HG02970 (cell line): ENCODE results near the gene XPNPEP2.

ENCODE experiments used
- ATAC-seq: cut with Tn5 transposase; IDR thresholded peaks from one replicate; pipeline ENCODE4 v1.9.1; 2021; ENCODE audit warnings: mild to moderate bottlenecking, moderate library complexity, moderate number of reproducible peaks; ENCODE audit not compliant: unreplicated experiment, low FRiP score

XPNPEP2 gene

GRCh38 chrX:129738466-129739308, at the start of gene XPNPEP2:
TSS of gene XPNPEP2 (plus strand) at chrX:129738979. CDS start at chrX:129739214, 235 bp downstream.
- ATAC-seq: no peak

- ATAC-seq: no peak
Observed at GRCh38 chrX:129689796-129690195, 49.0 kb upstream of the XPNPEP2 start.

GRCh38 chrX:129690435-129690834, 48.3 kb upstream of the XPNPEP2 start:
- no peak for ATAC-seq

- ATAC-seq: no peak
Observed at GRCh38 chrX:129693354-129693753, 45.4 kb upstream of the XPNPEP2 start.

- no peak for ATAC-seq
Observed at GRCh38 chrX:129694805-129695204, 44.0 kb upstream of the XPNPEP2 start.

GRCh38 chrX:129695535-129695934, 43.2 kb upstream of the XPNPEP2 start:
- ATAC-seq: no peak

- no peak for ATAC-seq
Observed at GRCh38 chrX:129695937-129696336, 42.8 kb upstream of the XPNPEP2 start.

GRCh38 chrX:129696463-129697155, 42.2 kb upstream of the XPNPEP2 start:
- no peak for ATAC-seq

- ATAC-seq: no peak
Observed at GRCh38 chrX:129697204-129697829, 41.5 kb upstream of the XPNPEP2 start.

GRCh38 chrX:129698150-129698549, 40.6 kb upstream of the XPNPEP2 start:
- ATAC-seq: no peak

- no peak for ATAC-seq
Observed at GRCh38 chrX:129700536-129700935, 38.2 kb upstream of the XPNPEP2 start.

GRCh38 chrX:129701624-129702069, 37.1 kb upstream of the XPNPEP2 start:
- ATAC-seq: no peak

GRCh38 chrX:129704491-129704890, 34.3 kb upstream of the XPNPEP2 start:
- ATAC-seq: no peak

GRCh38 chrX:129705377-129705925, 33.3 kb upstream of the XPNPEP2 start:
- no peak for ATAC-seq

GRCh38 chrX:129705988-129706387, 32.8 kb upstream of the XPNPEP2 start:
- ATAC-seq: no peak

GRCh38 chrX:129706400-129707072, 32.2 kb upstream of the XPNPEP2 start:
- ATAC-seq: no peak

GRCh38 chrX:129714581-129714980, 24.2 kb upstream of the XPNPEP2 start:
- no peak for ATAC-seq

GRCh38 chrX:129716507-129716906, 22.3 kb upstream of the XPNPEP2 start:
- no peak for ATAC-seq

GRCh38 chrX:129717892-129718291, 20.9 kb upstream of the XPNPEP2 start:
- ATAC-seq: no peak

- ATAC-seq: no peak
Observed at GRCh38 chrX:129718676-129719075, 20.1 kb upstream of the XPNPEP2 start.
